ENCODE data around the gene KLK1. TPM values are rescaled to one million over a fixed set of nuclear protein-coding genes. Genes with fewer than 3 reads are reported as not detected.

The KLK1 gene
- total and polyA plus RNA-seq, 12 donors, result 1.1 to 26.5 (median 2.4) TPM; not detected in 3

GRCh38 chr19:50839712-50840655 lies 16.4 kb upstream of the KLK1 start:
- H3K4me3 ChIP-seq, result no peak overlapping the region
- no peaks in the 10 kb centered on the region for H3K9me3 ChIP-seq (replicated peaks in 1 of 3)
- WGBS, 4 donors, result 78 to 83% (median 80%) methylated on average over 10 of the region's 10 CpGs
- no peak for DNase-seq
- intact Hi-C loops (cut with DNase I), result no loop called here
- no peaks in the 10 kb centered on the region for H3K36me3 ChIP-seq (replicated peaks in 1 of 2)
- no peak for TF ChIP-seq CTCF (IDR thresholded peaks at IDR 0.05)
- TF ChIP-seq POLR2A (IDR thresholded peaks at IDR 0.05), result no peak
- H3K27me3 ChIP-seq, result no peaks in the 10 kb centered on the region
- H3K27ac ChIP-seq, result no peak overlapping the region
- peaks cover 0 to 7% of the 10 kb centered on the region in 2 donors for H3K4me1 ChIP-seq (replicated peaks in 1 of 2)

GRCh38 chr19:50838239-50838638 lies 14.7 kb upstream of the KLK1 start:
- WGBS, 4 donors, result 27 to 37% (median 33%) methylated on average over 5 to 6 of the region's 6 CpGs
- no peaks in the 10 kb centered on the region for H3K36me3 ChIP-seq (replicated peaks in 1 of 2)
- DNase-seq, result no peak
- H3K27ac ChIP-seq, result no peak overlapping the region
- no peaks in the 10 kb centered on the region for H3K9me3 ChIP-seq (replicated peaks in 1 of 3)
- no peak for TF ChIP-seq CTCF (IDR thresholded peaks at IDR 0.05)
- no peak for TF ChIP-seq POLR2A (IDR thresholded peaks at IDR 0.05)
- no peak overlapping the region for H3K4me3 ChIP-seq
- H3K27me3 ChIP-seq, result no peaks in the 10 kb centered on the region
- H3K4me1 ChIP-seq (replicated peaks in 1 of 2), result peaks cover 0 to 9% of the 10 kb centered on the region in 2 donors
- intact Hi-C loops (cut with DNase I), result no loop called here

GRCh38 chr19:50837300-50837699 lies 13.7 kb upstream of the KLK1 start:
- no peaks in the 10 kb centered on the region for H3K36me3 ChIP-seq (replicated peaks in 1 of 2)
- peak in 1 of 7 donors; percentile 19 for DNase-seq
- TF ChIP-seq CTCF (IDR thresholded peaks at IDR 0.05) (no peak), POLR2A (IDR thresholded peaks at IDR 0.05) (no peak)
- intact Hi-C loops (cut with DNase I), result no loop called here
- WGBS, 4 donors, result 83 to 94% (median 86%) methylated on average over 10 of the region's 10 CpGs
- H3K4me3 ChIP-seq, result no peak overlapping the region
- no peaks in the 10 kb centered on the region for H3K9me3 ChIP-seq (replicated peaks in 1 of 3)
- H3K27ac ChIP-seq, result no peak overlapping the region
- H3K4me1 ChIP-seq (replicated peaks in 1 of 2), result peaks cover 0 to 9% of the 10 kb centered on the region in 2 donors
- no peaks in the 10 kb centered on the region for H3K27me3 ChIP-seq

GRCh38 chr19:50836543-50837195 lies 13.1 kb upstream of the KLK1 start:
- Histone ChIP-seq H3K27ac (peak overlapping the region in 2 of 5 donors; percentile 30 to 78), H3K9me3 (replicated peaks in 1 of 3) (no peaks in the 10 kb centered on the region), H3K4me3 (peak overlapping the region in 1 of 4 donors; percentile 54), H3K4me1 (replicated peaks in 1 of 2) (peaks cover 0 to 9% of the 10 kb centered on the region in 2 donors), H3K27me3 (no peaks in the 10 kb centered on the region), H3K36me3 (replicated peaks in 1 of 2) (no peaks in the 10 kb centered on the region)
- no peak for TF ChIP-seq POLR2A (IDR thresholded peaks at IDR 0.05)
- TF ChIP-seq CTCF (IDR thresholded peaks at IDR 0.05), result no peak
- WGBS, 4 donors, result 50 to 61% (median 52%) methylated on average over 18 to 19 of the region's 19 CpGs
- intact Hi-C loops (cut with DNase I), result no loop called here
- DNase-seq, result peak in 4 of 7 donors; percentile 30 to 55 (median 46)

Data from adrenal gland (tissue), 12 donors.